Right lobe of liver (tissue), 4 donors: ENCODE results near the gene KRT34.

Experiments
- POLR2A ChIP-seq: fragments of 450-650 bp; IDR thresholded peaks from one replicate; pipeline ENCODE4 v1.6.1; 2017; ENCODE audit warnings: antibody characterized with exemption, mild to moderate bottlenecking
- TF ChIP-seq, protein P1 (sequence below), 4 donors: fragments of 200-600 bp in 3 of 4; fragments of 450-650 bp in 1 of 4; IDR thresholded peaks; one replicate each; pipeline versions ENCODE4 v1.5.1 to v1.8.0; 2016 to 2022; ENCODE audit warnings: antibody characterized with exemption in 4 of 4, mild to moderate bottlenecking in 2 of 4
- donor health status: DM: no; HTN: no; CAD: no.
- donor health status: DM: no; HTN: no; CAD: no.
- donor health status: DM: no; HTN: yes; CAD: no.

- TF ChIP-seq, protein P1, sequence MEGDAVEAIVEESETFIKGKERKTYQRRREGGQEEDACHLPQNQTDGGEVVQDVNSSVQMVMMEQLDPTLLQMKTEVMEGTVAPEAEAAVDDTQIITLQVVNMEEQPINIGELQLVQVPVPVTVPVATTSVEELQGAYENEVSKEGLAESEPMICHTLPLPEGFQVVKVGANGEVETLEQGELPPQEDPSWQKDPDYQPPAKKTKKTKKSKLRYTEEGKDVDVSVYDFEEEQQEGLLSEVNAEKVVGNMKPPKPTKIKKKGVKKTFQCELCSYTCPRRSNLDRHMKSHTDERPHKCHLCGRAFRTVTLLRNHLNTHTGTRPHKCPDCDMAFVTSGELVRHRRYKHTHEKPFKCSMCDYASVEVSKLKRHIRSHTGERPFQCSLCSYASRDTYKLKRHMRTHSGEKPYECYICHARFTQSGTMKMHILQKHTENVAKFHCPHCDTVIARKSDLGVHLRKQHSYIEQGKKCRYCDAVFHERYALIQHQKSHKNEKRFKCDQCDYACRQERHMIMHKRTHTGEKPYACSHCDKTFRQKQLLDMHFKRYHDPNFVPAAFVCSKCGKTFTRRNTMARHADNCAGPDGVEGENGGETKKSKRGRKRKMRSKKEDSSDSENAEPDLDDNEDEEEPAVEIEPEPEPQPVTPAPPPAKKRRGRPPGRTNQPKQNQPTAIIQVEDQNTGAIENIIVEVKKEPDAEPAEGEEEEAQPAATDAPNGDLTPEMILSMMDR (IDR thresholded peaks at IDR 0.05), result no peak
- TF ChIP-seq POLR2A, result no peak
Measured at GRCh38 chr17:41413982-41414381, 31.9 kb upstream of the KRT34 start.
